Activated T-cell treated with anti-CD3 and anti-CD28 coated beads, Interleukin-2, amount 50 U/mL, for 48 hours (primary cell): ENCODE results near the gene GORAB.

Experiments
- DNase-seq, 2 experiments: peaks; one replicate each; pipeline ENCODE4 v3.0.0-alpha.2; 2020

GORAB gene, protein sequence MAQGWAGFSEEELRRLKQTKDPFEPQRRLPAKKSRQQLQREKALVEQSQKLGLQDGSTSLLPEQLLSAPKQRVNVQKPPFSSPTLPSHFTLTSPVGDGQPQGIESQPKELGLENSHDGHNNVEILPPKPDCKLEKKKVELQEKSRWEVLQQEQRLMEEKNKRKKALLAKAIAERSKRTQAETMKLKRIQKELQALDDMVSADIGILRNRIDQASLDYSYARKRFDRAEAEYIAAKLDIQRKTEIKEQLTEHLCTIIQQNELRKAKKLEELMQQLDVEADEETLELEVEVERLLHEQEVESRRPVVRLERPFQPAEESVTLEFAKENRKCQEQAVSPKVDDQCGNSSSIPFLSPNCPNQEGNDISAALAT

DNA sequence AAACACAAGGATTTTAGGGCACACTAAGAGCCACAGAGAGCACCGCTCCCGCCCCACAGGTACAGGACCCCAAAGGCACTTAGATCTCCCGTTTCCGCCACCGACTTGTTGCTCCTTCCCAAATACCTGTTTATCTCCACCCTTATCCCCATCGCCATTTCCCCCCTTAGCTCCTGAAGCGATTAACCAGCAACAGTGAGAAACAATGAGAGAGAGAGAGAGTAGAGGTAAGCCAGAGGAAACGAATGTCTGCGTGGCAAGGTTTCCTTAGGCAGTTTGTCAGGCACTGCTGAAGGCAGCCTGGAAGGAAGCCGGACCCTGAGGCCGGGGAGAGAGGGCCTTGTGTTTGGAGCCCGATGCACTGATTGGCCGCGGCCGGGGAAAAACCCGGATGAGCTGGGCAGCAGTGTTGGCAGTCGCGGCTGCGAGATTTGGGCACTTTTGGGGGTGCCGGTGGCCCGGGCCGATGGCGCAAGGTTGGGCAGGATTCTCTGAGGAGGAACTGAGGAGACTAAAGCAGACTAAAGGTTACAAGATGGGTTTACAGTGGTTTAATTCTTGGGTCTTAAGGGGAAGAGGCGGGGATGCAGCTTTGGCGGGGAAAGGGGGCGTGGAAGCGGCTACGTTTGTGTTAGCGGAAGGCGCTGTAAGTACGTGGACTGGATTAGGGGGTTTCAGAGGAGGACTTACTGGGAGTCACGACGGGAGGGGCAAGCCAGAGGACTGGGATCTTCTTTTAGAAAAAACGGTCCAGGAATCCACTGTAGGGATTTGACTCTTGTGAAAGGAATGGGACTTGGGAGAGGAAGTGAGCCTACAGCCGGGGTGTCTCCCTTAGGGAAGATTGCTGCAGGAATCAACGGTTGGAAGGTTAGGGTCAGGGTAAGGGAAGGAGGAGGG is at the start of gene GORAB:
TSS of gene GORAB (plus strand) at position 409 of the 900 bp plus-strand sequence. CDS start at position 467, 58 bp downstream.
- peak; percentile 90 to 91 for DNase-seq

DNA sequence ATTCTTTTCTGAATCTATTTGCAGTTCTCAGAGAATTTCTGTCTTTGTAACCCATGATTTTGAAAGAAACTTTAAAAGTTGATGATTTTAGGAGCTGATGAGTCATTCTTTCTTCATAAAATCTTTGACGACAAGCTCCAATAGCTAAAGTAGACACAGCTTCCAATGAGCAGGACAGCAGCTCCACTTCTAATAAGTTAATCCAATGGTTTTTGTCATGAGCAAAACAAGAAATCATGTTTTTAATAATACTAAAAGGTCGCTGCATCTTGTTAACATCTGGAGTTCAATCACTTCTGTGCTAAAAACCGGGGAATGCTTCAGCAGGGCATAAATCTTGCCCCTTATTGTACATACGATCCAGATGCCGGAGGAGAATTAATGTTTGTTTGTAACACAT is 48.9 kb upstream of the GORAB start:
- DNase-seq = no peak

GRCh38 chr1:170487503-170487902 is 44.5 kb upstream of the GORAB start:
- DNase-seq = no peak

GRCh38 chr1:170491291-170491690 is 40.7 kb upstream of the GORAB start:
- no peak for DNase-seq

DNA sequence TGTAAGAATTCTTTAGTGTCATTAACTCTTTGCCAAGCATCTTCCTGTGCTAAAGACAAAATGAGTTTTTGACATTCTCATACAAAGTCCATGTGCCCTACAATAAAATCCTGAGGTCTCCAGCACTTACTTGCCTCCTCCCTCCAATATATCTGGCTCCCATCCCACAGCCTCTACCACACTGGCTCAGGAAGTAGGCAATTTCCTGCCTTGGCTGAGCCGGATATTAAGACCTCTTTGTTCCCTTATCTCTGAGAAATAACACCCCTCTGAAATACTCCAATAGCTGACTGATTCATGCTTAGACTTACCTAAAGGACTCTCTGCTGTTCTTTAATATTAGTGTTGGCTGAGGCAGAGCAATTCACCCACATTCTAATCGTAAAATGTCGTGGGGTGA is 37.6 kb upstream of the GORAB start:
- no peak for DNase-seq

- no peak for DNase-seq
These were observed 37.0 kb upstream of the GORAB start for GRCh38 chr1:170495006-170495405.

GRCh38 chr1:170498876-170499275 is 33.1 kb upstream of the GORAB start:
- no peak for DNase-seq

DNA sequence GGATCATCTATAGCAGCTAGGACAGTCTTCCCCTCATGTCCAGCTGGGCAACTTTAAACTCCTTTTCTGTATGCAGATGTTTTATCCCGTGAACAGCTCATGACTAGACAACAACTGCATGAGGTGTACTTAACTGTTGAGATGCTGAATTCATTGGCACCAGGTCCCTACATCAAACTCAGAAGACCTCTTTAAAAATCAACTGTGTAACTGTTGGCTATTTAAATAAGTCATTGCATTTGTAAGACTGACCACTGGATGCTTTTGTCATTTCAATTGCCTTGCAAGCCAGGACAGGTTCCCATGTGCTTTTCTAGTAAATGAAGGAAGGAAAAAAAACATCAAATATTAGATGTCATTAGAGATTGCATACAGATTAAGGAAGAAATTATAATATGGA is 28.3 kb upstream of the GORAB start:
- no peak for DNase-seq

DNA sequence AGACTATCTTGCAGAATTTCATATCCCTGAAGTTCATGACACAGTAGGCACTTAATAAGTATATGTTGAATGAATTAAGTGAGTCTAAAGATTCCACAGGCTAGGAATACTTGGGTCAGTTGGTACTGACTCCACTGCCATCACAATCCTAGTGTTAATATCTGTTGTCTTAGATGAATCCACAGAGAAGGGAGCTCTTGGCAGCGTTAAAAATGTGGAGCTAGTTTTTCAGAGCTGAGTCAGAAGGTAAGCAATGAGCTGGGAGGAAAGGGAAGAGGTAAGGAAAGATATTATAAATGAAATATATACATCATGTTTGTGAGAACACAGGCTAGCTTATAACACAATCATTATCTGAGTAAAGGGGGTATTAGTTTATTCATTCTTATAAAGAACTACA is 21.8 kb upstream of the GORAB start:
- no peak for DNase-seq

GRCh38 chr1:170511038-170511437 is 20.9 kb upstream of the GORAB start:
- no peak for DNase-seq

DNA sequence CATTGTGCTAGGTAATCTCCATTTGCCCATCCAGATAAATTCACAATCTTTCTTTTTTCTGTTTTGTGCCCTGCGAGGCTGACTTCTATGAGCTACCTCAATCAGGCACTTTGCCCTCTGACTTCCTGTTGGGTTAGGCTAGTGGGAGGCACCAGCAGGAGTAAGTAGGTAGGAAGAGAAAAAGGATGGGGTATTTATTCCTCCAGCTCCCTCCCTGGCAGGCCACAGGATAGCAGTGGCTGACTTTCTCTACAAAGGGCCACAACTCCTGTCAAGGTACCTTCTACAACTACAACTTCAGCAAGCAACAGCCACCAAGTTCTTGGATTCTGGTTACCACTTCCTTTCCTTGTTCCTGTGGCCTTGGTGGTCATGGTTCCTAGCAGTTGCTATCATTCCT is 18.8 kb upstream of the GORAB start:
- DNase-seq = no peak

DNA sequence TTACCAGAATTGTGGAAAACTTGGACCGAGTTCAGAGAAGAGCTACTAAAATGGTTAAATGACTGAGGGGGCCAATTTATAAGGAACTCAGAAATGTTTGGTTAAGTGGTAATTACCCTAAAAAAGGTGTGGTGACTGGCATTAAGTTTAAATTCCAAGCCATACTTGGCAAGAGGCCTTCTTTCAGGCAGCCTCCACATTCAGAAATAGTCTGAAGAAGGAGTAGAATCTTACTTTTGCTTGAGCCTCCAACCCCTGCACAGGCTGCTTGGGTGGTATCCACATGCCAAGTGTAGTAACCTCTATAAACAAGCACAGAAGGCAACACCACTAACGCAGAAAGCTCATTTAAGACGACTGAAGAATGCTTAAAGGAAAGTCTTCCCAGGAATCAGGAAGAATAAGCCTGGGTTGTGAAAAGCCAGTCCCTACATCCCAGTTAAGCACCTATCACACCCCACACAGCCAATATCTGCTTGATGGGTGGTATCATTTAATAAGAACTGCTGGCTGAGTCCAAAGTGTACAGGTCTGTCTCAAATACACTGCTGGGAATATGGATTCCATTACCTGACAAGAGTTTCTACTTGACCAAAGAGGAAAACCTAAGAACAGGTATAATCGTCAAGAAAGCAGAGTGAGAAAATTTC is 13.7 kb upstream of the GORAB start:
- DNase-seq = no peak

- no peak for DNase-seq
These were observed 13.0 kb upstream of the GORAB start for GRCh38 chr1:170518965-170519364.

- no peak for DNase-seq
These were observed 11.4 kb upstream of the GORAB start for GRCh38 chr1:170520601-170521000.

DNA sequence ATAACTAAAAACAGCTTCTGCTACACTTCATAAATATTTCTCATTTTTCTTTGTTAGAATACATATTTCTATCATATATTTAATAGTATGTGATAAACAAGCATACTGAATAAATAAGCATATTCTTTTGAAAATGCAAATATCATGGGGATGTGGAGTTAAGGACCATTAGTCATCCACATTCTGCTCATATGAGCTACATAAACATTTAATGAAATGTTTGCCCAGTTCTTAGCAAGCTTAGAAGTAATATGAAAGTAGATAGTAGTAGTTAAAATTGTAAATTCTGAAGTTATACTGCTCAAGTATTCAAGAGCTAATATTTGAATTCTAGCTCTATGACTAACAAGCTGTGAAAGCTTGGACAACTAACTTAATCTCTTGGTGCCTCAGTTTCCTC is 10.1 kb upstream of the GORAB start:
- no peak for DNase-seq

DNA sequence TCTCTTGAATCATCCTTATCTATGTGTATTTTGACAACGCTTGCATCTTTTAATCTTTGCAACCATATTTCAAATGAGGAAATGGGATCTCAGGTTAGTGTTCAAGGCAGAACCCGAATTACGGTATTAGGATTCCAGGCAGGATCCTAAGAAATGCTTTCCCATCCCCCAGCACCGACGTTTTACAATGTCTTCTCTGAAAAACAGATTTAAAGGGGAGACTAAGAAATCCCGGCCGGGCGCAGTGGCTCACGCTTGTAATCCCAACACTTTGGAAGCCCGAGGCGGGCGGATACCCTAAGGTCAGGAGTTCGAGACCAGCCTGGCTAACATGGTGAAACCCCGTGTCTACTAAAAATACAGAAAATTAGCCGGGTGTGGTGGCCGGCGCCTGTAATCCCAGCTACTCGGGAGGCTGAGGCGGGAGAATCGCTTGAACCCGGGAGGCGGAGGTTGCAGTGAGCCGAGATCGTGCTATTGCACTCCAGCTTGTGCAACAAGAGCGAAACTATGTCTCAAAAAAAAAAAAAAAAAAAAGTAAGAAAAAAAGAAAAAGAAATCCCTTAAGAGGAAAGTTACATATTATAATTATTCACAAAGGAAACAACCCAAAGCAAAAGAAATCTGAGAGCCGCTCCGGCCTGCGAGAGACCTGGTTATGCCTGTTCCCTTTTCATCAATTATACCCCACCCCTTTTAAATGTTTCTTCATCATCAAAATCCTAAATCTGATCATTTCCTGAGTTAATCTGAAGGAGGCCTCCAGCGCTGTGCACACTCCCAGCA is 801 bp upstream of the GORAB start:
- DNase-seq = peak; percentile 23 to 33

DNA sequence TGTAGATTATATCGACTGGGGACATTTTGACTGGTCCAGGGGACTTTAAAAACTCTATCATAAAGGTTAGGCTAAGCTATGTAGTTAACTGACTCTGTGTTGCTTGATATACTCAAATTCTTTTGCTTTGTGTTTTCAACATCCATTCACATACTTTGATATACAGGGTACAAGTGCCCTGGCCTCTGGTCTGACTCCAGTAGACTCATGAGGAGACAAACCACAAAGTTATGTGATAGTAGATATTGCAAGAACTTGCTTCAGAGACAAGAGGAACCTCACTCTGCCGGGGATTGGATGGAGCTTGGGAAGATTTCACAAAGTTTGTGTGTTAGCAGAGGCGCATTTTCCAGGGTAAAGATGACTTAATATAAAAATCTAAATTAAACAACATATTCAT is 1.3 kb downstream of the GORAB start:
- no peak for DNase-seq

GRCh38 chr1:170534626-170535147 is 2.7 kb downstream of the GORAB start:
- DNase-seq = no peak

DNA sequence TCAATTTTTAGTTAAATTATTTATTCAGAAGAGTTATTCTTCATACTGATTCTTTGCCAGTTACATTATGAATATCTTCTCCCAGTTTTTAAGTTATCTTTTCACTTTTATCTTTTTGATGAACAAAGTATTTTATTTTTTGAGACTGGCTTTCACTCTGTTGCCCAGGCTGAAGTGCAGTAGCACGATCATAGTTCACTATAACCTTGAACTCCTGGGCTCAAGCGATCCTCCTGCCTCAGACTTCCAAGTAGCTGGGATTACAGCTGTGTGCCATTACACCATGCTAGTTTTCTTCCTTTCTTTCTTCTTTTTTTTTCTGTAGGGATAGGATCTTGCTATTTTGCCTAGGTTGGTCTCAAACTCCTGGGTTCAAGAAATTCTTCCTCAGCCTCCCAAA is 3.5 kb downstream of the GORAB start:
- DNase-seq = no peak

DNA sequence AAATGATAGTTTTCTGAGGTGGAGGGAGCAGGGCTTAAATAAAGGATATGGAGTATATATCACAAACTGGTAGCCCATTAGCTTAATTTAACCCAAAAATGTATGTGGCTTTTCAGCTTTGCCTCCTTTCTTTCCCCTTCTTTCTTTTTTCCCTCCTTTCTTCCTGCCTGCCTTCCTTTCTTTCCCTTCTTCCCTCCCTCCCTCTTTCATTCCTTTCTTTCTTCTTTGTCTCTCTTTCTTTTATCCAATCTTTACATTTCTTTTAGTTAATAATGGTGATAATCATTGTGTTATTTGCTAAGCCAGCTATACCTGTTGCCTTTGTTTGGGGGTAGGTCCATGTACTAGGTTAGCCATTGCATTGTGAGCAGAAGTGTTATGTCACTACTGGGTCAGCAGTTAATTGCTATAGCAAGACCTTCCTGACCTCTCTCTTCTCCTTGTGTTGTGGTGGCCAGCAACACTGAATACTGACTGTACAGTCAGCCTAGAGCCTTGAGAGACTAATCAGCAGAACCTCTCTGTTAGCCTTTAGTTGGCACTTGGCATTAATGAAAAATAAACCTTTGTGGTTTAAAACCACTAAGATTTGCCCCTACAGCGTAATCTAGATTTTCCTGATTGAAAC is 5.1 kb downstream of the GORAB start:
- DNase-seq = no peak

GRCh38 chr1:170537798-170538503 is 6.0 kb downstream of the GORAB start:
- DNase-seq = no peak
